ENCODE results near the gene VWC2.
A peak's percentile ranks its signal among the peaks of the same experiment; 100 is the strongest.

Gene VWC2

DNA sequence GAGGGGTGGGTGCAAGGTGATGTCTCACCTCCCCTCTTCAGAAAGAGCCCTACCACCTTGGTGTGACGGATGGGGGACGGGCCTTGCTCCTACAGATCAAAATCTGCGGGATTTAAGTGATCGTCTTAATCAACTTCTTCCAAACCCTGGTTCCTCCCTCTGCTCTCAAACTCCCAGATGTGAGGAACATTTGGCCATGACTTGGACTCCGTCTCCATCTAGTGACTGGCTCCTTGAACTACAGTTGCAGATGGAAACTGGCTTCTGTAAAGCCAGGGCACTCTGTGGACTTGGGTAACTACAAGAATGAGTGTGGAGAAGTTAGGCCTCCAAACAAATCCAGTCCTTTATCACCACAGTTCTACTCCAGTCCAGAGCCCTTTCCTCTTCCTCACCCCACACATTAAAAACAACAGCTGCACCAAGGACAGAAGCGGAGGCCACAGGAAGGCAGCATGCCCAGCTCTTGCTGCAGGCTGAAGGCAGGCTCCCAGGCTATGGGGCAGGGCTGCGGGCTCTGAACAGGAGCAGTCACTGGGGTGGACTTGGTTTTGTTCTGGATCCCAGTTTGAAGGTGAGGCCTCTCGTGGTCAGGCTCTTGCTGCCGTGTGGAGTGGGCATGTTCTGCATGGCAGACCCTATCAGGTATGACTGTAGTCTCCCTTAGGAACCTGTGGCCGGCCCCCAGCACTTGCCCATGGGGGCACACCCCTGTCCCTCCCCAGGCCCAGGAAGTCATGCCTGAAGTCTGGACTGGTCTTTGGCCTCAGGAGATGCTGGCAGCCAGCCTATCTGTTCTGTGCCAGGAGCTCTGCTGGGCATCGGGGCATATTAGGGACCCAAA is 79.4 kb downstream of the VWC2 start:
- DNase-seq (ENCODE audit: low spot score) = peak; percentile 54

DNA sequence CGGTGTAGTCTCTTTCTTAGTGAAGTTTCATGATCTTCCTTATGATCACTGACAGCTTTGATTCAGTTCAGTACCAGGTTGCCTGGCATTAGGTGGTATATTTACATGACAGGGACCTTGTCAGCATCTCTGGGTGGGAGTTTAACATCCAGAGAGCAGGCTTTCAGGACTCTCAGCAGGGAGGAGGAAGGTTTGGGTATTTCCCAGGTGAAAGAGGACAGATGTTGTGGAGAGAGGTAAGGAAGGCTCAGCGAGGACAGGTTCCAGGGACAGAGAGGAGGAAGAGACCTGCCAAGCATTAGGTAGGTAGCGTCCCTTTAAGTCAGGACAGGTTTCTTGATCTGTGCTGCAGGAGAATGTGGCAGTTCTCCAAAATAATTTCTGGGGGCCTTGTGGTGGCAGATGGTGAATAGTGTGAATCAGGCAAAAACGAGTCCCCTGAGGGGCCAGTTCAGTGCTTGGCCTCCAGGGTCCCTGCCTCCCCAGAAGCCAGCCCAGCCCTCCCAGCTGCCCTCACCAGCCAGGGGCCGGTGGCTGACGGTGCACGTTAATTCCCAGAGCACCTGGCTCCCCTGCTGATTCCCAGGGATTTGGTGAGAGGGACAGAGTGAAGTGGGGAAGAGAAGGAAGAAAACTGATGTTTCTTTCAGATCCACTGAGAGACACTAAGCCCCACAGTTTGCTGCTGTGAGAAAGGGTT is 82.0 kb downstream of the VWC2 start:
- no peak for DNase-seq (ENCODE audit: low spot score)

DNA sequence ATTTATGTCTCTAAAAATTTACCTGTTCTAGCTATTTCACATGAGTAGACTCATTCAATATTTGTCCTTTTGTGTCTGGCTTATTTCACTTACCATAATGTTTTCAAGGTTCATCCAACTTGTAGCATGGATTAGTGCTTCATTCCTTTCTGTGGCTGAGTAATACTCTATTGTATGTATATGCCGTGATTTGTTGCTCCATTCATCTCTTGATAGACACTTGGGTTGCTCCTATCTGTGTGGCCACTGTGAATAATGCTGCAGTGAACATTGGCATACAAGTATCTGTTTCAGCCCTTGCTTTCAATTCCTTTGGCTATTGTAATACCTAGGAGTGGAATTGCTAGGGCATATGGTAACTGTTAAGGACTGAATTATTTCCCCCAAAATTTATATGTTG is 86.9 kb downstream of the VWC2 start:
- DNase-seq (ENCODE audit: low spot score) = no peak

DNA sequence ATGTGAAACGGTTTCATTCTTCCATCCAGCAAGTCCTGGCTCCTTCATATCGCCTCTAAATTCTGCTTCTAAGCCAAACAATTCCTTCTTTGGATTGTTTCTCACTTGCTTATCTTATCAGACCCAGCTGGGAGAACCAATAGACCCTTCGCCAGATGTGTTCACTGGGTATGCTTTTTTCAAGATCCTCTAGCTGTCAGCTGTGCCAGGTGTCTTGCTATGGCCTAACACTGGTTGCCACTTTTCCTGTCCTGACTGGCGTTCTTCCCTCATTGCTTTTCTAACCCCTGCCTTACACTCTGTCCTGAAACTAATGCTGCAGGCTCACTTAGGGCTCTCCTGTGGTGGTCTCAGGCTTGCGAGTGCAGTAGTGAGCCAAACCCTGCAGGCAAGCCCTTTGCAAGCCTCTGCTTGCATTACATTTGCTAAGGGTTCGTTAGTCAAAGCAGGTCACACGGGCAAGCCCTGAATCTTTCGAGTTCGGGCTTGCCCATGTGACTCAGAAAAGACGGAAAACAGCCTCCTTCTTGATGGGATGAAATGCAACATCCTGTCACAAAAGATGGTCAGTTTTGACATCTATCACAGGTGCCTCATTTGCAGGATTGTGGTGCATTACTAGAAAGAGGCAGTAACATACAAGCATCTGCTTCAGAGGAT is 92.8 kb downstream of the VWC2 start:
- no peak for DNase-seq (ENCODE audit: low spot score)

DNA sequence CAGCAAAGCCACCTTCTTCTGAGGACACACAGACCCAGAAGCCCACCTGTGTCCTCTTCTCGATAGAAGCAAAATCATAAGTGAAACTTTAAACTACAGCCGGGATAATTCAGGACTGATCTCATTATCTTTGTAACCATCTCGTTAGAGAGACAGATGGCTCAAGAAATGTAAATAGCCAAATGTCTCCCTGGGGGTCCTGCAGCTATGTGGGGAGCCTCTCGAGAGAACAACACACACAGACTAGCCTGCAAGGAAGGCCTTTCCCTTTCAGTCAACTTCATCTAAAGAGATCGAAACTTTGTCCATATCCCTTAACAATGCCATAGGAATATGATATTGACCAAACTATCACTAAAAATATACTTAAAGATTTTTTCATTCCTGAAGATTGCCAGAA is 93.5 kb downstream of the VWC2 start:
- DNase-seq (ENCODE audit: low spot score) = no peak

DNA sequence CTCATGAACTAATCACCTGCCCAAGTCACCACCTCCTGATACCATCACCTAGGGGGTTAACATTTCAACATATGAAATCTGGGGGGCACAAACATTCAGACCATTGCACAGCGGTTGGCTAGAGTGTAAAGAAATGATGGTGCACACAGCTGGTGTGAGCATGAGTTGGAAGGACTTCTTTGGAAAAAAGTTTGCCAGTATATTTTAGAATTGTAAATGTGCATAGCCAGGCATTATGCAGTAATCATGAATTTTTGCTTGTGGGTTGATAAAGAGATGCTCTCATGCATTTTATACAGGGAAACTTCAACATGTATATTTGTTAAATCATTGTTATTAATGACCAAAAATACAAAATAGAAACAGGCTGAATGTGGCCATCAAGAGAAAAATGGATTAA is 100.0 kb downstream of the VWC2 start:
- DNase-seq (ENCODE audit: low spot score) = no peak

DNA sequence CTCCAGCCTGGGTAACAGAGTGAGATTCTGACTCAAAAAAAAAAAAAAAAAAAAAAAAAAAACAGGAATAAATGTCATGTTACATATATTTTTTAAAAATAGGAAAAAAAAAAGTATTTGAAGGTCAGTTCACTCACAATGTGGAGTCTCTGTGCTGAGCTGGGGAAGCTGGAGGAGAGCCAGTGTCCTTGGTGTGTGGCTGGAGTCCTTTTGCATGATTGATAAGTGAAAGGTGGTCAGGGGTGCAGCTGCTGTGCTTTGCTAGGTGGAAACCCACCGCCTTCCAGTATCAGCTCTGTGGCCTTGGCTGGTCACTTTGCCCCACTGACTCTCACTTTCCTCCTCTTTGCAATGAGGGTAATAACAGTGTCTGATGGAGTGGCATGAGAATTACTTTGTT is 101.9 kb downstream of the VWC2 start:
- DNase-seq (ENCODE audit: low spot score) = no peak

DNA sequence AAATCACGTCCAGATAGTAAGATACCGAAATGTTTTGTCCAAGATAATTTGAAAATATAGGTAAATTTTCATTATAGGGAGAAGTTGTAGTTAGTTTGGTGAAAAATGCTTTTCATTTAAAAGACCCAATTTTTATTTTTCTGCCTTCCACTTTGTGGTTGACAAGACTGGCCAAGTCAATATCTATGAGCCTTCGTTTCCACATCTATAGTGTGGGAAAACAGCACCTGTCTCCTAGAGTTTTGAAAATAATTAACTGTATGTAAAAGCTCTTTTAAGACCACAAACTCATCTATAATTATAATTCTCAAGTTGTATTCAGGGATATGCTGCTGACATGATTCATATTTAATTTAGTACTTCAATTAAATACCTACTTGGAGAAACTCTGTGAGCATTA is 102.8 kb downstream of the VWC2 start:
- DNase-seq (ENCODE audit: low spot score) = no peak

- DNase-seq (ENCODE audit: low spot score) = no peak
These were observed 104.7 kb downstream of the VWC2 start for GRCh38 chr7:49878089-49878488.

GRCh38 chr7:49878627-49879026 is 105.2 kb downstream of the VWC2 start:
- DNase-seq (ENCODE audit: low spot score) = no peak

DNA sequence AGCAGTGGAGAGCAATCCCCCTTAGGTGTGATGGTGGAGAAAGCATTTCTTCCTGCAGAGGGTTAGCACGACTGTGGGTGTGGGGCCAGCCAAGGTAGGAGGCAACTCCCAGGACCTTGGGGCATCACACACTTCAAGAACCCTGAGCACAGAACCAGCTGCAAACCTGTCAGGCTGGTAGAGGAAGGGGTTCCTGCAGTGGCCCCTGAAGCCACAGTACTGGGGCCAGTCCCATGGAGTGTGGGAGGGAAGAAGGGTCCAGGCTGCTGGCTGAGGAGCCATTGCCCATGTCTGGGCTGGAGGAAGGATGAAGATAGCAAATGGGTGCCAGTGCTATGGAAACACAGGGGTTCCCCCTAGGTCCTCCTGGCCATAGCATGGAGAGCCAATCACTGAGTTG is 110.5 kb downstream of the VWC2 start:
- no peak for DNase-seq (ENCODE audit: low spot score)

DNA sequence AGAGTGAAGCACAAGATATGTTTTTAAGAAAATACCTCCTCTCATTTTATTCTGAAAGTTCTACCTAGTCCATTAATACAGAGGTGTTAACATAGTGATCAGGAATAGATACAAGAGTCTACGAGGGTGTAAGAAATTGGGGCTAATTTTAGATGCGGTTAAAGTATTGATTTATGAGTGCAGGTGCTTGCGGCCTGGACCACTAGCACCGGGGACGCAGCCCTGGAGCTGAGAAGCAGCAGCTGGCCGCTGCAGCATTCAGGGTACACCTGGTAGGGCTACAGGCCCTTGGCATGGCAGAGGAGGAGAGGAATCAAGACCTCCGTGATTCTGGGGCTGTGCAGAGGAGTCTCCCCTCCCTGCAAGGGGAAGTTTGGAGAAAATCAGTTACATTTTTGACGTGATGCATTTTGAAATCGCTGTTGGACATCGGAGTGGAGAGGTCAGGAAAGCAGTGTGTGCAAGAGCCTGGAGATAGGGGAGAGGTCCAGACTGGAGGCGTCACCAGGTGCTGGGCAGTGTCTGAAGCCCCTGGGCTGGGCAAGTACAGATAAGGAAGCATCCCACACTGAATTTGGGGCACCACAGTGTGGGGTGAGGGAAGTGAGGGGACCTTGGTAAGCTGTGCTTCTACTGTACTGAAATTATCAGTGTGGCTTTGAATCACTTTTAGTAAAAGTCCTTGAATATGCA is 112.3 kb downstream of the VWC2 start:
- no peak for DNase-seq (ENCODE audit: low spot score)

- DNase-seq (ENCODE audit: low spot score) = no peak
These were observed 119.0 kb downstream of the VWC2 start for GRCh38 chr7:49892481-49892880.

GRCh38 chr7:49893131-49893530 is 119.7 kb downstream of the VWC2 start:
- no peak for DNase-seq (ENCODE audit: low spot score)

- no peak for DNase-seq (ENCODE audit: low spot score)
These were observed 121.1 kb downstream of the VWC2 start for GRCh38 chr7:49894543-49894942.

DNA sequence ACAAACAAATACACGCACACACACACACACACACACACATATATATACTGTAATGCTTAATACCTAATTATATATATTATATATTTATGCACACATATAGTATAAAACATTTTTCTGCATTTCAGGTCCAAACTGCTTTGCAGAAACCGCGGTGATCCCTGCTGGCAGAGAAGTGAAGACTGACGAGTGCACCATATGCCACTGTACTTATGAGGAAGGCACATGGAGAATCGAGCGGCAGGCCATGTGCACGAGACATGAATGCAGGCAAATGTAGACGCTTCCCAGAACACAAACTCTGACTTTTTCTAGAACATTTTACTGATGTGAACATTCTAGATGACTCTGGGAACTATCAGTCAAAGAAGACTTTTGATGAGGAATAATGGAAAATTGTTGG is 138.5 kb downstream of the VWC2 start:
- DNase-seq (ENCODE audit: low spot score) = no peak

- no peak for DNase-seq (ENCODE audit: low spot score)
These were observed 153.3 kb downstream of the VWC2 start for GRCh38 chr7:49926720-49927119.

DNA sequence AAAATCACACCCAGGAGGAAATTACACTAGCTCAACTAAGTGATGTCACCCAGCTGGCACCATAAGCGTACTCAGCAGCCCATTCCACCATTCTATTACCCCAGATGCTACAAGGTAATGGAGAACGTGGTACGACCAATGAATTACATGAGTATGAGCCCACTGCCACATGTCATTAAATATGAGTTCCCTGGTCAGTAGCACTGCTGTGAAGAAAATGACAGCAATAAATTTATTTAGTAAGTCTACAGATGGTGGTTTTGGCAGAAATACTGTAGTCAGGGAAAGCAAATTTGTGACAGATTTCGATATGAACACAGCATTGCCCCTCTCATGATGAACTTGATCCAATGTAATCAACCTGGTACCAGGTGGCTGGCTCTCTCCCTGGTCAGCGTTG is 154.2 kb downstream of the VWC2 start:
- no peak for DNase-seq (ENCODE audit: low spot score)

GRCh38 chr7:49928787-49929186 is 155.3 kb downstream of the VWC2 start:
- DNase-seq (ENCODE audit: low spot score) = no peak

DNA sequence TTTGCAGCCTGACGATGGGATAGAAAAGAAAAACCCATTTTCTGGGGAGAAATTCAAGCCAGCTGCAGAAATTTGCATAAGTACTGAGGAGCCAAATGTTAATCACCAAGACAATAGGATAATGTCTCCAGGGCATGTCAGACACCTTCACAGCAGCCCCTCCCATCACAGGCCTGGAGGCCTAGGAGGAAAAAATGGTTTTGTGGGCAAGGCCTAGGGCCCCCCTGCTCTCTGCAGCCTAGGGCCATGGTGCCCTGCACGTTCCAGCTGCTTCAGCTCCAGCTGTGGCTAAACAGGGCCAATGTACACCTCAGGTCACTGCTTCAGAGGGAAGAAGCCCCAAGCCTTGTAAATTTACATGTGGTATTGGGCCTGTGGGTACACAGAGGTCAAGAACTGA is 158.2 kb downstream of the VWC2 start:
- DNase-seq (ENCODE audit: low spot score) = no peak

GRCh38 chr7:49937608-49938007 is 164.2 kb downstream of the VWC2 start:
- DNase-seq (ENCODE audit: low spot score) = no peak
